Adrenal gland (tissue), 12 donors: ENCODE measurements around the gene PHF1. TPM values are rescaled to one million over a fixed set of nuclear protein-coding genes. Genes with fewer than 3 reads are reported as not detected.

ENCODE experiments used
- DNase-seq, 7 donors: peaks; one replicate each; pipeline ENCODE4 v3.0.0-alpha.2; 2019 to 2020
- H3K27ac ChIP-seq, 5 donors: fragments of 200-600 bp; sonication (generic) in 4 of 5; 1 replicate in 3 of 5; 2 replicates in 2 of 5; pipeline versions ENCODE4 v1.5.1 to v1.8.0; 2016 to 2020; ENCODE audit warnings: mild to moderate bottlenecking in 1 of 5
- H3K27me3 ChIP-seq: fragments of 200-600 bp; 2 replicates; pipeline ENCODE4 v1.8.0; 2021
- H3K36me3 ChIP-seq, 2 donors: fragments of 200-600 bp; replicated peaks in 1 of 2; 1 replicate in 1 of 2; 2 replicates in 1 of 2; pipeline versions ENCODE4 v1.5.1 to v1.8.0; 2018 to 2022
- H3K4me1 ChIP-seq, 2 donors: fragments of 200-600 bp; replicated peaks in 1 of 2; 1 replicate in 1 of 2; 2 replicates in 1 of 2; pipeline versions ENCODE4 v1.5.1 to v1.8.0; 2018 to 2021
- H3K4me3 ChIP-seq, 4 donors: fragments of 200-600 bp; sonication (generic) in 3 of 4; one replicate each; pipeline ENCODE4 v1.5.1; 2016 to 2018
- H3K9me3 ChIP-seq, 3 donors: fragments of 200-600 bp; sonication (generic) in 1 of 3; replicated peaks in 1 of 3; 1 replicate in 2 of 3; 2 replicates in 1 of 3; pipeline versions ENCODE4 v1.5.1 to v1.8.0; 2016 to 2021
- CTCF ChIP-seq, 6 experiments: fragments of 450-650 bp in 4 of 6; fragments of 200-600 bp in 2 of 6; sonication (generic) in 1 of 6; IDR thresholded peaks; 1 replicate in 5 of 6; 2 replicates in 1 of 6; pipeline versions ENCODE4 v1.5.1 to v1.8.0; 2016 to 2021; ENCODE audit warnings: antibody characterized with exemption in 6 of 6, mild to moderate bottlenecking in 2 of 6, moderate library complexity in 1 of 6
- POLR2A ChIP-seq, 2 donors: fragments of 450-650 bp; IDR thresholded peaks; one replicate each; pipeline ENCODE4 v1.6.1; 2017; ENCODE audit warnings: antibody characterized with exemption in 2 of 2, mild to moderate bottlenecking in 2 of 2, moderate library complexity in 1 of 2
- WGBS, 4 donors: extraction: QIAGEN DNeasy Blood & Tissue Kit in 2 of 4; methylation state at CpG; one replicate each; pipeline versions ENCODE4 v1.1.5 to v1.1.7; 2013 to 2017; 5-methylcytosine and 5-hydroxymethylcytosine counted together
- intact Hi-C, 2 donors: fragments of 100-400 bp; cut with DNase I; formaldehyde crosslinking; loops; one replicate each; pipeline versions ENCODE4 v1.14.1 to v1.15.0; 2022 to 2023
- polyA plus RNA-seq, 3 donors: library from polyadenylated mRNA; stranded (reverse); fragments of 200-250 nt in 2 of 3; fragments of 350-450 nt in 1 of 3; fragmentation: Illumina TruSeq in 1 of 3; extraction: RNeasy Lipid Tissue Mini Kit (QIAGEN cat#74804) in 1 of 3; gene quantifications; one replicate each; pipeline ENCODE4 v1.2.3, GENCODE V29; 2013 to 2014
- total RNA-seq, 9 donors: library from RNA; depleted of rRNA in 4 of 9; stranded (reverse); fragments of >200 nt in 4 of 9; fragments of 120-200 nt in 1 of 9; fragmentation: NEBNext Ultra II Directional in 1 of 9; extraction: Animal tissue kit (Norgen Biotek cat#: 25700) in 1 of 9; gene quantifications; one replicate each; pipeline versions ENCODE4 v1.1.0 to v1.2.4, GENCODE V29; 2013 to 2023
- donor health status: healthy with polysubstance abuse.
- donor health status: Bipolar disorder and iron deficiency.
- donor health status: DM: yes; HTN: yes; CAD: no.
- donor health status: DM: no; HTN: no; CAD: no.
- donor health status: DM: no; HTN: no; CAD: no.
- donor health status: DM: yes; HTN: yes; CAD: no.

Gene PHF1
- total and polyA plus RNA-seq, 12 donors: 36.6 to 410 (median 66.6) TPM

GRCh38 chr6:33442283-33442682 lies 31.5 kb downstream of the PHF1 start:
- intact Hi-C loops: no loop called here
- Histone ChIP-seq H3K9me3 (no peaks in the 10 kb centered on the region), H3K36me3 (peaks cover 0 to 42% of the 10 kb centered on the region in 2 donors), H3K4me3 (no peak overlapping the region), H3K4me1 (no peaks in the 10 kb centered on the region), H3K27me3 (no peaks in the 10 kb centered on the region), H3K27ac (no peak overlapping the region)
- peak in 1 of 7 donors; percentile 13 for DNase-seq
- WGBS, 4 donors: 87 to 91% (median 89%) methylated on average over 8 of the region's 8 CpGs
- no peak for TF ChIP-seq POLR2A (IDR thresholded peaks at IDR 0.05)
- TF ChIP-seq CTCF (IDR thresholded peaks at IDR 0.05): no peak

DNA sequence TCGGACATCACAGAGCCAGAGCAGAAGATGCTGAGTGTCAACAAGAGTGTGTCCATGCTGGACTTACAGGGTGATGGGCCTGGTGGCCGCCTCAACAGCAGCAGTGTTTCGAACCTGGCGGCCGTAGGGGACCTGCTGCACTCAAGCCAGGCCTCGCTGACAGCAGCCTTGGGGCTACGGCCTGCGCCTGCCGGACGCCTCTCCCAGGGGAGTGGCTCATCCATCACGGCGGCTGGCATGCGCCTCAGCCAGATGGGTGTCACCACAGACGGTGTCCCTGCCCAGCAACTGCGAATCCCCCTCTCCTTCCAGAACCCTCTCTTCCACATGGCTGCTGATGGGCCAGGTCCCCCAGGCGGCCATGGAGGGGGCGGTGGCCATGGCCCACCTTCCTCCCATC lies 32.2 kb downstream of the PHF1 start:
- intact Hi-C loops: no loop called here
- H3K4me1 ChIP-seq: no peaks in the 10 kb centered on the region
- no peaks in the 10 kb centered on the region for H3K27me3 ChIP-seq
- TF ChIP-seq CTCF (IDR thresholded peaks at IDR 0.05): no peak
- TF ChIP-seq POLR2A (IDR thresholded peaks at IDR 0.05): no peak
- no peaks in the 10 kb centered on the region for H3K9me3 ChIP-seq
- no peak overlapping the region for H3K27ac ChIP-seq
- H3K36me3 ChIP-seq: peaks cover 0 to 38% of the 10 kb centered on the region in 2 donors
- H3K4me3 ChIP-seq: no peak overlapping the region
- 94 to 100% (median 96%) methylated on average over 1 to 17 of the region's 17 CpGs; no CpG with 5 or more reads in 1 of the 4 donors for WGBS, 4 donors
- DNase-seq: peak in 2 of 7 donors; percentile 12 to 51

DNA sequence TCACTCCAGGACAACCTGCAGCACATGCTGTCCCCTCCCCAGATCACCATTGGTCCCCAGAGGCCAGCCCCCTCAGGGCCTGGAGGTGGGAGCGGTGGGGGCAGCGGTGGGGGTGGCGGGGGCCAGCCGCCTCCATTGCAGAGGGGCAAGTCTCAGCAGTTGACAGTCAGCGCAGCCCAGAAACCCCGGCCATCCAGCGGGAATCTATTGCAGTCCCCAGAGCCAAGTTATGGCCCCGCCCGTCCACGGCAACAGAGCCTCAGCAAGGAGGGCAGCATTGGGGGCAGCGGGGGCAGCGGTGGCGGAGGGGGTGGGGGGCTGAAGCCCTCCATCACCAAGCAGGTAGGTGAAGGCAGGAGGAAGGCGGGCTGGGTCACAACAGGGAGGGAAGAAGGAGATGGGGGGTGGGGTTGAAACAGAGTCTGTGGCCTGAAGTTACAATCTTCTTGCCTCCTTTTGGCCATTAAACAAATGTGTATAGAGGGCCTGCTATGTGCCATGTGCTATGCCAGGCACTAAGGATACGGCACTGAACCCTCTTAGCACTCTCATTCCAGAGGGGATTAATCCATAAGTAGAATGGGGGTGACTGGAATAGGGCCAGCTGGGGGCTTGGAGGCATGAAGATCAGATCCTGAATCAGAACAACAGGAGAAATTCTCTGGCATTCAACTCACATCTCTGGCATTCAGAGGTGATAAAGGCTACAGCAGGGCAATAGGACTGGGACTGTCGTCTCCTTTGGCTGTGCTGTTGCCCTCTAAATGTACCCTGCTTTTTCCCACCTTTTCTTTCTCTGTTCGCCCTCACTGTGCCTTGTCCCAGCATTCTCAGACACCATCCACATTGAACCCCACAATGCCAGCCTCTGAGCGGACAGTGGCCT lies 33.0 kb downstream of the PHF1 start:
- no peak overlapping the region for H3K27ac ChIP-seq
- TF ChIP-seq POLR2A (IDR thresholded peaks at IDR 0.05) (no peak), CTCF (IDR thresholded peaks at IDR 0.05) (no peak)
- intact Hi-C loops: no loop called here
- H3K27me3 ChIP-seq: no peaks in the 10 kb centered on the region
- H3K4me3 ChIP-seq: no peak overlapping the region
- peak in 2 of 7 donors; percentile 9 to 14 for DNase-seq
- WGBS, 4 donors: 92 to 98% (median 96%) methylated on average over 11 to 18 of the region's 18 CpGs
- no peaks in the 10 kb centered on the region for H3K4me1 ChIP-seq
- no peaks in the 10 kb centered on the region for H3K9me3 ChIP-seq
- peaks cover 0 to 37% of the 10 kb centered on the region in 2 donors for H3K36me3 ChIP-seq

DNA sequence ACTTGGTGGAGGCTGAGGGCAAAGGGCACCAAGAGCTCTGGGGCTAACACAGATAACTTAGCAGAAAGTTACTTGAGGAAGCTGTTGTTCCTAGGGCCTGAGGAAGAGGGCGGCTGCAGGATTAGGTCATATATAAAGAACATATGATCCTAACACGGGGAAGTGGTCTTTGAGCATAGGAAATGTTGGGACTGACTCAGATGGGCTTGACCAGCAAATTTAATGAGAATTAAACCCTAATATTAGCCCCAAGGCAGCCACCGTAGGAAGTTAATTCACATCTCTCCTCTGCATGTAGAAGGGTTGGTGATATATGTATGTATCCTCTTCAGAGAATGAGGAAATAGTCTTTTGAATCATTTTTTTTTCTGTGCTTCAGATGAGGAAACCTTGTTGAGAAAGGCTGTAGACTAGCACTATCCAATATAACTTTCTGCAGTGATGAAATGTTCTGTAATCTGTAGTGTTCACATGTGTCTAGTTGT lies 34.3 kb downstream of the PHF1 start:
- Histone ChIP-seq H3K27me3 (no peaks in the 10 kb centered on the region), H3K9me3 (no peaks in the 10 kb centered on the region), H3K4me1 (no peaks in the 10 kb centered on the region), H3K36me3 (peaks cover 0 to 34% of the 10 kb centered on the region in 2 donors), H3K27ac (peak overlapping the region in 1 of 5 donors; percentile 37), H3K4me3 (no peak overlapping the region)
- 65 to 82% (median 75%) methylated on average over 3 of the region's 3 CpGs for WGBS, 4 donors
- TF ChIP-seq POLR2A (IDR thresholded peaks at IDR 0.05): no peak
- no peak for TF ChIP-seq CTCF (IDR thresholded peaks at IDR 0.05)
- peak in 2 of 7 donors; percentile 13 to 46 for DNase-seq
- intact Hi-C loops: no loop called here
